Measurements from ENCODE around the gene SUPT3H. TPM values are rescaled to one million over a fixed set of nuclear protein-coding genes. Genes with fewer than 3 reads are reported as not detected.

The SUPT3H gene
- total RNA-seq, 1 experiment from 2014 or later, result 10.3 TPM

- H3K36me3 Mint-ChIP-seq (ENCODE audit: insufficient read depth, unreplicated experiment), result no peaks in the 10 kb centered on the region
- no peaks in the 10 kb centered on the region for H3K4me1 Mint-ChIP-seq (ENCODE audit: low read depth, unreplicated experiment)
- no peak for DNase-seq
- H3K27ac Mint-ChIP-seq (ENCODE audit: unreplicated experiment), result no peak overlapping the region
- H3K4me3 Mint-ChIP-seq (ENCODE audit: low read depth, unreplicated experiment), result no peak overlapping the region
- no TSS peak for BruUV-seq (replicated peaks)
- no peaks in the 10 kb centered on the region for H3K27me3 Mint-ChIP-seq (ENCODE audit: unreplicated experiment)
- intact Hi-C loops (cut with micrococcal nuclease; ENCODE audit: unreplicated experiment), result no loop called here
- no peaks in the 10 kb centered on the region for H3K9me3 Mint-ChIP-seq (ENCODE audit: low read depth, unreplicated experiment)
- no peak for TF ChIP-seq CTCF (IDR thresholded peaks at IDR 0.05; ENCODE audit: unreplicated experiment)
- CTCF ChIA-PET, result interaction anchor here (0.5 kb wide), 1 partner anchor 308 kb away, joined by 7 read pairs; no protein-coding TSS in a partner anchor
Observed at GRCh38 chr6:44954281-44954680, 423.5 kb downstream of the SUPT3H start.

- Mint-ChIP-seq H3K4me1 (ENCODE audit: low read depth, unreplicated experiment) (no peaks in the 10 kb centered on the region), H3K27me3 (ENCODE audit: unreplicated experiment) (no peaks in the 10 kb centered on the region), H3K4me3 (ENCODE audit: low read depth, unreplicated experiment) (no peak overlapping the region), H3K9me3 (ENCODE audit: low read depth, unreplicated experiment) (peaks cover 2% of the 10 kb centered on the region), H3K36me3 (ENCODE audit: insufficient read depth, unreplicated experiment) (no peaks in the 10 kb centered on the region), H3K27ac (ENCODE audit: unreplicated experiment) (no peak overlapping the region)
- no peak for DNase-seq
- CTCF ChIA-PET, result no interaction called here
- intact Hi-C loops (cut with micrococcal nuclease; ENCODE audit: unreplicated experiment), result no loop called here
- TF ChIP-seq CTCF (IDR thresholded peaks at IDR 0.05; ENCODE audit: unreplicated experiment), result no peak
- BruUV-seq (replicated peaks), result no TSS peak
Observed at GRCh38 chr6:44951253-44951747, 426.4 kb downstream of the SUPT3H start.

GRCh38 chr6:44949596-44950201 lies 428.0 kb downstream of the SUPT3H start:
- no peaks in the 10 kb centered on the region for H3K36me3 Mint-ChIP-seq (ENCODE audit: insufficient read depth, unreplicated experiment)
- no peak for TF ChIP-seq CTCF (IDR thresholded peaks at IDR 0.05; ENCODE audit: unreplicated experiment)
- CTCF ChIA-PET, result interaction anchor here (0.7 kb wide), 1 partner anchor 475 kb away, joined by 4 read pairs; no protein-coding TSS in a partner anchor
- no peaks in the 10 kb centered on the region for H3K4me1 Mint-ChIP-seq (ENCODE audit: low read depth, unreplicated experiment)
- BruUV-seq (replicated peaks), result no TSS peak
- H3K4me3 Mint-ChIP-seq (ENCODE audit: low read depth, unreplicated experiment), result no peak overlapping the region
- peaks cover 3% of the 10 kb centered on the region for H3K9me3 Mint-ChIP-seq (ENCODE audit: low read depth, unreplicated experiment)
- no peak for DNase-seq
- H3K27ac Mint-ChIP-seq (ENCODE audit: unreplicated experiment), result no peak overlapping the region
- H3K27me3 Mint-ChIP-seq (ENCODE audit: unreplicated experiment), result no peaks in the 10 kb centered on the region
- intact Hi-C loops (cut with micrococcal nuclease; ENCODE audit: unreplicated experiment), result no loop called here

GRCh38 chr6:44943541-44943940 lies 434.2 kb downstream of the SUPT3H start:
- Mint-ChIP-seq H3K9me3 (ENCODE audit: low read depth, unreplicated experiment) (peaks cover 3% of the 10 kb centered on the region), H3K4me1 (ENCODE audit: low read depth, unreplicated experiment) (peaks cover 21% of the 10 kb centered on the region), H3K4me3 (ENCODE audit: low read depth, unreplicated experiment) (no peak overlapping the region), H3K27me3 (ENCODE audit: unreplicated experiment) (no peaks in the 10 kb centered on the region), H3K27ac (ENCODE audit: unreplicated experiment) (no peak overlapping the region), H3K36me3 (ENCODE audit: insufficient read depth, unreplicated experiment) (no peaks in the 10 kb centered on the region)
- CTCF ChIA-PET, result no interaction called here
- BruUV-seq (replicated peaks), result no TSS peak
- intact Hi-C loops (cut with micrococcal nuclease; ENCODE audit: unreplicated experiment), result no loop called here
- no peak for DNase-seq
- no peak for TF ChIP-seq CTCF (IDR thresholded peaks at IDR 0.05; ENCODE audit: unreplicated experiment)

Measured in Calu3 (cell line).